Spleen (tissue), 11 donors: ENCODE results near the gene DOCK2. TPM values are rescaled to one million over a fixed set of nuclear protein-coding genes. Genes with fewer than 3 reads are reported as not detected.

ENCODE experiments used
- DNase-seq: peaks from one replicate; pipeline ENCODE4 v3.0.0-alpha.2; 2020
- H3K27ac ChIP-seq, 8 donors: fragments of 200-600 bp; sonication (generic) in 7 of 8; 1 replicate in 4 of 8; 2 replicates in 4 of 8; pipeline versions ENCODE4 v1.5.0 to v1.8.0; 2016 to 2021; ENCODE audit warnings: inconsistent platforms in 4 of 8, mild to moderate bottlenecking in 4 of 8, moderate library complexity in 1 of 8
- H3K27me3 ChIP-seq, 7 donors: fragments of 200-600 bp; sonication (generic) in 6 of 7; replicated peaks in 1 of 7; 1 replicate in 4 of 7; 2 replicates in 3 of 7; pipeline versions ENCODE4 v1.5.0 to v1.8.0; 2016 to 2021; ENCODE audit warnings: inconsistent platforms in 3 of 7, mild to moderate bottlenecking in 1 of 7
- H3K36me3 ChIP-seq, 6 donors: fragments of 200-600 bp; sonication (generic) in 5 of 6; 1 replicate in 4 of 6; 2 replicates in 2 of 6; pipeline versions ENCODE4 v1.5.0 to v1.8.0; 2016 to 2021; ENCODE audit warnings: inconsistent platforms in 2 of 6
- H3K4me1 ChIP-seq, 6 donors: fragments of 200-600 bp; sonication (generic) in 5 of 6; 1 replicate in 3 of 6; 2 replicates in 3 of 6; pipeline versions ENCODE4 v1.5.0 to v1.8.0; 2016 to 2021; ENCODE audit warnings: inconsistent platforms in 3 of 6
- H3K4me3 ChIP-seq, 8 donors: fragments of 200-600 bp; sonication (generic) in 7 of 8; 1 replicate in 4 of 8; 2 replicates in 4 of 8; pipeline versions ENCODE4 v1.5.0 to v1.8.0; 2016 to 2021; ENCODE audit warnings: inconsistent platforms in 4 of 8, mild to moderate bottlenecking in 4 of 8, moderate library complexity in 2 of 8
- H3K9me3 ChIP-seq, 8 donors: fragments of 200-600 bp; sonication (generic) in 7 of 8; 1 replicate in 4 of 8; 2 replicates in 4 of 8; pipeline versions ENCODE4 v1.5.0 to v1.8.0; 2016 to 2021; ENCODE audit warnings: inconsistent platforms in 4 of 8
- CTCF ChIP-seq, 11 experiments: fragments of 200-600 bp in 7 of 11; fragments of 450-650 bp in 4 of 11; sonication (generic) in 4 of 11; IDR thresholded peaks in 8 of 11; conservative IDR thresholded peaks in 3 of 11; 1 replicate in 7 of 11; 2 replicates in 4 of 11; pipeline versions ENCODE4 v1.4.0 to v1.8.0; 2016 to 2021; ENCODE audit warnings: antibody characterized with exemption in 11 of 11, inconsistent platforms in 4 of 11, mild to moderate bottlenecking in 1 of 11
- POLR2A ChIP-seq, 3 donors: fragments of 450-650 bp; IDR thresholded peaks; one replicate each; pipeline ENCODE4 v1.5.1; 2017; ENCODE audit warnings: antibody characterized with exemption in 3 of 3, mild to moderate bottlenecking in 1 of 3
- POLR2AphosphoS5 ChIP-seq, 3 donors: sonication (generic); formaldehyde crosslinking; IDR thresholded peaks; one replicate each; pipeline ENCODE4 v1.5.1; 2017; ENCODE audit warnings: antibody characterized with exemption in 3 of 3
- WGBS, 5 donors: extraction: QIAGEN DNeasy Blood & Tissue Kit in 3 of 5; methylation state at CpG; one replicate each; pipeline versions ENCODE4 v1.1.5 to v1.1.7; 2013 to 2018; 5-methylcytosine and 5-hydroxymethylcytosine counted together
- intact Hi-C: fragments of 100-400 bp; cut with DNase I; formaldehyde crosslinking; loops from one replicate; pipeline ENCODE4 v1.15.0; 2023; ENCODE audit warnings: low total_unique reads
- polyA plus RNA-seq, 3 donors: library from polyadenylated mRNA; stranded (reverse); fragments of 200-250 nt; gene quantifications; one replicate each; pipeline ENCODE4 v1.2.1, GENCODE V29; 2013
- total RNA-seq, 7 donors: library from RNA; depleted of rRNA in 3 of 7; stranded (reverse); fragments of >200 nt in 3 of 7; fragmentation: NEBNext Ultra II Directional in 4 of 7; extraction: Animal tissue kit (Norgen Biotek cat#: 25700) in 4 of 7; gene quantifications; one replicate each; pipeline versions ENCODE4 v1.1.0 to v1.2.1, GENCODE V29; 2016 to 2021
- donor health status: healthy with polysubstance abuse.
- donor health status: DM: no; HTN: no; CAD: no; lungs with moderate emphysema.
- donor health status: DM: no; HTN: no; CAD: no.
- donor health status: Bipolar disorder and iron deficiency.
- donor health status: healthy.
- donor health status: DM: no; HTN: no; CAD: no.
- donor health status: DM: yes; HTN: yes; CAD: no.

The DOCK2 gene
- total and polyA plus RNA-seq, 10 donors, result 30.6 to 321 (median 198) TPM

- Histone ChIP-seq H3K9me3 (no peaks in the 10 kb centered on the region), H3K27ac (peak overlapping the region in 6 of 8 donors; percentile 31 to 81 (median 63)), H3K4me1 (peaks cover 0 to 76% (median 24%) of the 10 kb centered on the region in 6 donors), H3K27me3 (no peaks in the 10 kb centered on the region), H3K36me3 (peaks cover 0 to 44% (median 0%) of the 10 kb centered on the region in 6 donors), H3K4me3 (peak overlapping the region in 1 of 8 donors; percentile 15)
- intact Hi-C loops, result no loop called here
- WGBS, 5 donors, result 64 to 91% (median 79%) methylated on average over 4 of the region's 4 CpGs
- DNase-seq, result no peak
- TF ChIP-seq CTCF (IDR thresholded peaks at IDR 0.05 in 8 of 11, conservative IDR thresholded peaks at IDR 0.05 in 3 of 11) (no peak), POLR2A (IDR thresholded peaks at IDR 0.05) (no peak), POLR2AphosphoS5 (IDR thresholded peaks at IDR 0.05) (no peak)
Observed at GRCh38 chr5:169875731-169876130, 238.7 kb downstream of the DOCK2 start.

GRCh38 chr5:169876386-169876785 is 239.3 kb downstream of the DOCK2 start:
- TF ChIP-seq CTCF (IDR thresholded peaks at IDR 0.05 in 8 of 11, conservative IDR thresholded peaks at IDR 0.05 in 3 of 11) (no peak), POLR2A (IDR thresholded peaks at IDR 0.05) (no peak), POLR2AphosphoS5 (IDR thresholded peaks at IDR 0.05) (no peak)
- DNase-seq, result no peak
- Histone ChIP-seq H3K27me3 (no peaks in the 10 kb centered on the region), H3K27ac (peak overlapping the region in 6 of 8 donors; percentile 31 to 81 (median 63)), H3K9me3 (no peaks in the 10 kb centered on the region), H3K4me1 (peaks cover 0 to 82% (median 24%) of the 10 kb centered on the region in 6 donors), H3K4me3 (peak overlapping the region in 1 of 8 donors; percentile 15), H3K36me3 (peaks cover 0 to 44% (median under 1%) of the 10 kb centered on the region in 6 donors)
- intact Hi-C loops, result no loop called here
- 30 to 84% (median 57%) methylated on average over 1 of the region's 1 CpG for WGBS, 5 donors

- H3K27ac ChIP-seq, result peak overlapping the region in 7 of 8 donors; percentile 22 to 84 (median 74)
- peak overlapping the region in 1 of 8 donors; percentile 40 for H3K4me3 ChIP-seq
- peaks cover 0 to 63% (median 5%) of the 10 kb centered on the region in 6 donors for H3K4me1 ChIP-seq
- no peak for DNase-seq
- no peaks in the 10 kb centered on the region for H3K9me3 ChIP-seq
- no peak for TF ChIP-seq CTCF (IDR thresholded peaks at IDR 0.05 in 8 of 11, conservative IDR thresholded peaks at IDR 0.05 in 3 of 11)
- TF ChIP-seq POLR2AphosphoS5 (IDR thresholded peaks at IDR 0.05), result no peak
- no peak for TF ChIP-seq POLR2A (IDR thresholded peaks at IDR 0.05)
- no peaks in the 10 kb centered on the region for H3K27me3 ChIP-seq
- intact Hi-C loops, result no loop called here
- WGBS, 5 donors, result 37 to 70% (median 56%) methylated on average over 4 of the region's 4 CpGs
- H3K36me3 ChIP-seq, result peaks cover 0 to 53% (median 4%) of the 10 kb centered on the region in 6 donors
Observed at GRCh38 chr5:169880012-169880663, 243.1 kb downstream of the DOCK2 start.

- WGBS, 5 donors, result 95 to 99% (median 96%) methylated on average over 2 of the region's 2 CpGs
- H3K9me3 ChIP-seq, result no peaks in the 10 kb centered on the region
- TF ChIP-seq POLR2AphosphoS5 (IDR thresholded peaks at IDR 0.05), result no peak
- TF ChIP-seq POLR2A (IDR thresholded peaks at IDR 0.05), result no peak
- TF ChIP-seq CTCF (IDR thresholded peaks at IDR 0.05 in 8 of 11, conservative IDR thresholded peaks at IDR 0.05 in 3 of 11), result no peak
- no peak for DNase-seq
- peaks cover 0 to 56% (median 2%) of the 10 kb centered on the region in 6 donors for H3K4me1 ChIP-seq
- intact Hi-C loops, result no loop called here
- peaks cover 0 to 49% (median 4%) of the 10 kb centered on the region in 6 donors for H3K36me3 ChIP-seq
- H3K4me3 ChIP-seq, result peak overlapping the region in 1 of 8 donors; percentile 40
- H3K27ac ChIP-seq, result peak overlapping the region in 7 of 8 donors; percentile 22 to 84 (median 74)
- no peaks in the 10 kb centered on the region for H3K27me3 ChIP-seq
Observed at GRCh38 chr5:169880785-169881184, 243.7 kb downstream of the DOCK2 start.
